ENCODE results near the gene TSPAN9.

DNA sequence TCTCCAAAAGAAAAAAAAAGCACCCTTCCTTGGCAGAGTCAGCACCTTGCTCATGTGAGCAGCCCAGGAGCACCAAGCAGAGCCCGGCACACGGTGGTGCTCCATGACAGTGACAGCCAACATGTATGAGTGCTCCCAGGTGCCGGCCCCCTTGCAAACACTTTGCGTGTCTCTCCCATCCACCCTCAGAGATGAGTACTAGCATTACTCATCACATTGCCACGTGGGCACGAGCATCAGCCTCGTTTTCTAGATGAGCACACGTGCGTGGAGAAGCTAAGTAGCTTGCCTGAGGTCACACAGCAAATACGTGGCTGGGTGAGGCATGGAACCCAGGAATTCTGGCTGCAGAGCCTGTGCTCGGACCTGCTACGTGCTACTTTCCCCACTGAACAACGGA lies 235.9 kb downstream of the TSPAN9 start:
- TF ChIP-seq CTCF (IDR thresholded peaks at IDR 0.05 in 2 of 3, conservative IDR thresholded peaks at IDR 0.05 in 1 of 3; ENCODE audit: borderline replicate concordance in 1 of 3, insufficient read depth in 1 of 3, low read depth in 2 of 3, low read length in 2 of 3) (no peak), POLR2A (IDR thresholded peaks at IDR 0.05; ENCODE audit: borderline replicate concordance, extremely low read depth, insufficient read depth, insufficient read length) (no peak), SRF (IDR thresholded peaks at IDR 0.05; ENCODE audit: low read depth) (no peak), RAD21 (IDR thresholded peaks at IDR 0.05; ENCODE audit: low read depth) (no peak), POLR2AphosphoS5 (IDR thresholded peaks at IDR 0.05; ENCODE audit: low read depth, low read length) (no peak), CEBPB (IDR thresholded peaks at IDR 0.05; ENCODE audit: low read depth) (no peak), EZH2 (IDR thresholded peaks at IDR 0.05) (no peak), ZNF274 (IDR thresholded peaks at IDR 0.05; ENCODE audit: low read depth, low read length) (no peak), ZFX (IDR thresholded peaks at IDR 0.05) (no peak)
- TF ChIP-seq, protein P1, sequence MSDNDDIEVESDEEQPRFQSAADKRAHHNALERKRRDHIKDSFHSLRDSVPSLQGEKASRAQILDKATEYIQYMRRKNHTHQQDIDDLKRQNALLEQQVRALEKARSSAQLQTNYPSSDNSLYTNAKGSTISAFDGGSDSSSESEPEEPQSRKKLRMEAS (IDR thresholded peaks at IDR 0.05), result peak; percentile 64
- TF ChIP-seq, protein P2, sequence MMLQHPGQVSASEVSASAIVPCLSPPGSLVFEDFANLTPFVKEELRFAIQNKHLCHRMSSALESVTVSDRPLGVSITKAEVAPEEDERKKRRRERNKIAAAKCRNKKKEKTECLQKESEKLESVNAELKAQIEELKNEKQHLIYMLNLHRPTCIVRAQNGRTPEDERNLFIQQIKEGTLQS (IDR thresholded peaks at IDR 0.05), result no peak
- TF ChIP-seq, protein P3, sequence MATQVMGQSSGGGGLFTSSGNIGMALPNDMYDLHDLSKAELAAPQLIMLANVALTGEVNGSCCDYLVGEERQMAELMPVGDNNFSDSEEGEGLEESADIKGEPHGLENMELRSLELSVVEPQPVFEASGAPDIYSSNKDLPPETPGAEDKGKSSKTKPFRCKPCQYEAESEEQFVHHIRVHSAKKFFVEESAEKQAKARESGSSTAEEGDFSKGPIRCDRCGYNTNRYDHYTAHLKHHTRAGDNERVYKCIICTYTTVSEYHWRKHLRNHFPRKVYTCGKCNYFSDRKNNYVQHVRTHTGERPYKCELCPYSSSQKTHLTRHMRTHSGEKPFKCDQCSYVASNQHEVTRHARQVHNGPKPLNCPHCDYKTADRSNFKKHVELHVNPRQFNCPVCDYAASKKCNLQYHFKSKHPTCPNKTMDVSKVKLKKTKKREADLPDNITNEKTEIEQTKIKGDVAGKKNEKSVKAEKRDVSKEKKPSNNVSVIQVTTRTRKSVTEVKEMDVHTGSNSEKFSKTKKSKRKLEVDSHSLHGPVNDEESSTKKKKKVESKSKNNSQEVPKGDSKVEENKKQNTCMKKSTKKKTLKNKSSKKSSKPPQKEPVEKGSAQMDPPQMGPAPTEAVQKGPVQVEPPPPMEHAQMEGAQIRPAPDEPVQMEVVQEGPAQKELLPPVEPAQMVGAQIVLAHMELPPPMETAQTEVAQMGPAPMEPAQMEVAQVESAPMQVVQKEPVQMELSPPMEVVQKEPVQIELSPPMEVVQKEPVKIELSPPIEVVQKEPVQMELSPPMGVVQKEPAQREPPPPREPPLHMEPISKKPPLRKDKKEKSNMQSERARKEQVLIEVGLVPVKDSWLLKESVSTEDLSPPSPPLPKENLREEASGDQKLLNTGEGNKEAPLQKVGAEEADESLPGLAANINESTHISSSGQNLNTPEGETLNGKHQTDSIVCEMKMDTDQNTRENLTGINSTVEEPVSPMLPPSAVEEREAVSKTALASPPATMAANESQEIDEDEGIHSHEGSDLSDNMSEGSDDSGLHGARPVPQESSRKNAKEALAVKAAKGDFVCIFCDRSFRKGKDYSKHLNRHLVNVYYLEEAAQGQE (IDR thresholded peaks at IDR 0.05; ENCODE audit: low read depth), result no peak

All from HCT116 (cell line).